ENCODE results near the gene NDUFB6. TPM values are rescaled to one million over a fixed set of nuclear protein-coding genes. Genes with fewer than 3 reads are reported as not detected.
A peak's percentile ranks its signal among the peaks of the same experiment; 100 is the strongest.
"Not testable (repeated sequence)": the region's sequence is repeated elsewhere in the genome, so short reads cannot be mapped to it uniquely, and the experiment has no call there.

NDUFB6 gene
- 10 to 100 TPM; 10.4 to 45.1 (median 14.5) TPM for total RNA-seq
- polyA plus RNA-seq: 10 to 100 TPM; 35.0 to 75.9 TPM
- total RNA-seq: 7.8 reads per million, percentile 31 among the genes with 10 or more reads in this experiment

GRCh38 chr9:32572900-32573523, at the start of gene NDUFB6:
Gene NDUFB6, minus strand, starts transcription at chr9:32573159. Its CDS starts 99 bp downstream, at chr9:32573060.
- Mint-ChIP-seq H3K4me1 (peaks cover 18 to 42% (median 27%) of the 10 kb centered on the region in 7 donors), H3K27me3 (peaks cover 0 to 13% (median 0%) of the 10 kb centered on the region in 5 donors), H3K9me3 (no peaks in the 10 kb centered on the region), H3K27ac (peak within 1 kb of the TSS; percentile 93 to 99 (median 99)), H3K36me3 (peaks cover 4 to 14% (median 5%) of the 10 kb centered on the region in 5 donors), H3K4me3 (peak within 1 kb of the TSS; percentile 98 to 100 (median 99))
- intact Hi-C loops (cut with micrococcal nuclease): loop anchor here (1.0 to 10.0 kb wide), 11 partner anchors 8 to 1308 kb away; partner anchors contain the start of genes ACO1 (in 2 of the 2), APTX (in 2 of the 2), DNAJA1 (in 2 of the 2) and RIGI (in 2 of the 2)
- H3K4me1 ChIP-seq (ENCODE audit: control insufficient read depth in 2 of 2, insufficient read depth in 2 of 2, low read length in 2 of 2): peaks cover 14 to 22% of the 10 kb centered on the region in 2 donors
- peak within 1 kb of the TSS; percentile 92 for H3K4me3 ChIP-seq (ENCODE audit: low read length)
- DNase-seq (peak; percentile 91 to 98 (median 96)), ATAC-seq (peak; percentile 89)
- H3K9me3 ChIP-seq (ENCODE audit: control insufficient read depth in 2 of 3, low read length in 3 of 3): no peaks in the 10 kb centered on the region
- H3K27me3 ChIP-seq (ENCODE audit: control insufficient read depth in 2 of 2, insufficient read depth in 2 of 2, low read length in 2 of 2): no peaks in the 10 kb centered on the region
- H3K27ac ChIP-seq (ENCODE audit: low read depth, low read length): peak within 1 kb of the TSS; percentile 86
- ChIA-PET CTCF (interaction anchor here (0.7 to 11.8 kb wide), 9 partner anchors 8 to 195 kb away, joined by 3 to 261 read pairs (median 7); partner anchors contain the start of genes RIGI, SMIM27 and TOPORS), POLR2A (interaction anchor here (0.7 to 3.2 kb wide), 15 partner anchors 9 to 691 kb away, joined by 3 to 19 read pairs (median 4); partner anchors contain the start of genes ACO1, BAG1, RIGI and SMIM27)
- H3K36me3 ChIP-seq (ENCODE audit: control insufficient read depth in 2 of 3, insufficient read depth in 3 of 3, low read length in 3 of 3): peaks cover 0 to 4% (median 0%) of the 10 kb centered on the region in 3 experiments

GRCh38 chr9:32618261-32618660, 45.3 kb upstream of the NDUFB6 start:
- ChIA-PET CTCF (no interaction called here), POLR2A (no interaction called here)
- Histone ChIP-seq H3K4me1 (ENCODE audit: control insufficient read depth in 2 of 2, insufficient read depth in 2 of 2, low read length in 2 of 2) (no peaks in the 10 kb centered on the region), H3K4me3 (ENCODE audit: low read length) (no peak overlapping the region), H3K9me3 (ENCODE audit: control insufficient read depth in 2 of 3, low read length in 3 of 3) (no peaks in the 10 kb centered on the region), H3K27me3 (ENCODE audit: control insufficient read depth in 2 of 2, insufficient read depth in 2 of 2, low read length in 2 of 2) (no peaks in the 10 kb centered on the region), H3K27ac (ENCODE audit: low read depth, low read length) (no peak overlapping the region), H3K36me3 (ENCODE audit: control insufficient read depth in 2 of 3, insufficient read depth in 3 of 3, low read length in 3 of 3) (no peaks in the 10 kb centered on the region)
- DNase-seq: no peak
- ATAC-seq: no peak
- Mint-ChIP-seq H3K27ac (no peak overlapping the region), H3K4me3 (no peak overlapping the region), H3K27me3 (peaks cover 9 to 59% (median 38%) of the 10 kb centered on the region in 5 donors), H3K9me3 (no peaks in the 10 kb centered on the region), H3K36me3 (no peaks in the 10 kb centered on the region), H3K4me1 (no peaks in the 10 kb centered on the region)
- intact Hi-C loops (cut with micrococcal nuclease): no loop called here

GRCh38 chr9:32606811-32607210, 33.9 kb upstream of the NDUFB6 start:
- intact Hi-C loops (cut with micrococcal nuclease): no loop called here
- Mint-ChIP-seq H3K9me3 (peaks cover 0 to 17% (median 6%) of the 10 kb centered on the region in 11 donors), H3K4me3 (no peak overlapping the region), H3K4me1 (peaks cover 0 to 4% (median 0%) of the 10 kb centered on the region in 7 donors), H3K27me3 (peaks cover 0 to 20% (median 12%) of the 10 kb centered on the region in 5 donors), H3K36me3 (no peaks in the 10 kb centered on the region), H3K27ac (no peak overlapping the region)
- ATAC-seq (no peak), DNase-seq (no peak)
- peaks cover 0 to 3% (median 0%) of the 10 kb centered on the region in 3 experiments for H3K9me3 ChIP-seq (ENCODE audit: control insufficient read depth in 2 of 3, low read length in 3 of 3)
- H3K4me1 ChIP-seq (ENCODE audit: control insufficient read depth in 2 of 2, insufficient read depth in 2 of 2, low read length in 2 of 2): no peaks in the 10 kb centered on the region
- no peak overlapping the region for H3K4me3 ChIP-seq (ENCODE audit: low read length)
- ChIA-PET POLR2A (no interaction called here), CTCF (no interaction called here)
- no peak overlapping the region for H3K27ac ChIP-seq (ENCODE audit: low read depth, low read length)
- H3K36me3 ChIP-seq (ENCODE audit: control insufficient read depth in 2 of 3, insufficient read depth in 3 of 3, low read length in 3 of 3): no peaks in the 10 kb centered on the region
- H3K27me3 ChIP-seq (ENCODE audit: control insufficient read depth in 2 of 2, insufficient read depth in 2 of 2, low read length in 2 of 2): no peaks in the 10 kb centered on the region

GRCh38 chr9:32603914-32604852, 31.2 kb upstream of the NDUFB6 start:
- Mint-ChIP-seq H3K4me1 (peaks cover 0 to 4% (median 0%) of the 10 kb centered on the region in 7 donors), H3K36me3 (no peaks in the 10 kb centered on the region), H3K27me3 (peaks cover 6 to 21% (median 20%) of the 10 kb centered on the region in 5 donors), H3K4me3 (no peak overlapping the region), H3K27ac (no peak overlapping the region), H3K9me3 (peaks cover 0 to 17% (median 6%) of the 10 kb centered on the region in 11 donors)
- Histone ChIP-seq H3K27me3 (ENCODE audit: control insufficient read depth in 2 of 2, insufficient read depth in 2 of 2, low read length in 2 of 2) (peaks cover 0 to 4% of the 10 kb centered on the region in 2 donors), H3K36me3 (ENCODE audit: control insufficient read depth in 2 of 3, insufficient read depth in 3 of 3, low read length in 3 of 3) (no peaks in the 10 kb centered on the region), H3K4me1 (ENCODE audit: control insufficient read depth in 2 of 2, insufficient read depth in 2 of 2, low read length in 2 of 2) (no peaks in the 10 kb centered on the region), H3K9me3 (ENCODE audit: control insufficient read depth in 2 of 3, low read length in 3 of 3) (peaks cover 0 to 3% (median 0%) of the 10 kb centered on the region in 3 experiments), H3K4me3 (ENCODE audit: low read length) (no peak overlapping the region), H3K27ac (ENCODE audit: low read depth, low read length) (no peak overlapping the region)
- DNase-seq (no peak), ATAC-seq (no peak)
- CTCF ChIA-PET: interaction anchor here (1.1 kb wide), 1 partner anchor 24 kb away, joined by 4 read pairs; no protein-coding TSS in a partner anchor
- intact Hi-C loops (cut with micrococcal nuclease): no loop called here
- POLR2A ChIA-PET: no interaction called here

- H3K9me3 ChIP-seq (ENCODE audit: control insufficient read depth in 2 of 3, low read length in 3 of 3); DNase-seq; H3K27ac Mint-ChIP-seq; H3K36me3 ChIP-seq (ENCODE audit: control insufficient read depth in 2 of 3, insufficient read depth in 3 of 3, low read length in 3 of 3); H3K9me3 Mint-ChIP-seq; H3K27me3 ChIP-seq (ENCODE audit: control insufficient read depth in 2 of 2, insufficient read depth in 2 of 2, low read length in 2 of 2); H3K27ac ChIP-seq (ENCODE audit: low read depth, low read length); intact Hi-C loops (cut with micrococcal nuclease); H3K4me3 ChIP-seq (ENCODE audit: low read length); CTCF ChIA-PET; H3K36me3 Mint-ChIP-seq; POLR2A ChIA-PET; H3K4me3 Mint-ChIP-seq; H3K4me1 ChIP-seq (ENCODE audit: control insufficient read depth in 2 of 2, insufficient read depth in 2 of 2, low read length in 2 of 2); ATAC-seq; H3K4me1 Mint-ChIP-seq: not testable (repeated sequence)
- peaks cover 14 to 26% (median 23%) of the 10 kb centered on the region in 5 donors for H3K27me3 Mint-ChIP-seq
Measured at GRCh38 chr9:32599021-32599420, 26.1 kb upstream of the NDUFB6 start.

GRCh38 chr9:32596936-32597335, 24.0 kb upstream of the NDUFB6 start:
- peaks cover 0 to 4% of the 10 kb centered on the region in 2 donors for H3K27me3 ChIP-seq (ENCODE audit: control insufficient read depth in 2 of 2, insufficient read depth in 2 of 2, low read length in 2 of 2)
- Mint-ChIP-seq H3K27ac (no peak overlapping the region), H3K9me3 (peaks cover 0 to 6% (median 0%) of the 10 kb centered on the region in 11 donors), H3K36me3 (no peaks in the 10 kb centered on the region), H3K4me3 (no peak overlapping the region), H3K27me3 (peaks cover 6 to 30% (median 24%) of the 10 kb centered on the region in 5 donors), H3K4me1 (no peaks in the 10 kb centered on the region)
- no peak for ATAC-seq
- ChIA-PET CTCF (no interaction called here), POLR2A (no interaction called here)
- intact Hi-C loops (cut with micrococcal nuclease): no loop called here
- H3K27ac ChIP-seq (ENCODE audit: low read depth, low read length): no peak overlapping the region
- no peak overlapping the region for H3K4me3 ChIP-seq (ENCODE audit: low read length)
- H3K36me3 ChIP-seq (ENCODE audit: control insufficient read depth in 2 of 3, insufficient read depth in 3 of 3, low read length in 3 of 3): no peaks in the 10 kb centered on the region
- H3K4me1 ChIP-seq (ENCODE audit: control insufficient read depth in 2 of 2, insufficient read depth in 2 of 2, low read length in 2 of 2): no peaks in the 10 kb centered on the region
- no peak for DNase-seq
- no peaks in the 10 kb centered on the region for H3K9me3 ChIP-seq (ENCODE audit: control insufficient read depth in 2 of 3, low read length in 3 of 3)

Measured in naive thymus-derived CD4-positive, alpha-beta T cell (primary cell).